ENCODE measurements around the gene PIGV.
A peak's percentile ranks its signal among the peaks of the same experiment; 100 is the strongest.

PIGV gene

DNA sequence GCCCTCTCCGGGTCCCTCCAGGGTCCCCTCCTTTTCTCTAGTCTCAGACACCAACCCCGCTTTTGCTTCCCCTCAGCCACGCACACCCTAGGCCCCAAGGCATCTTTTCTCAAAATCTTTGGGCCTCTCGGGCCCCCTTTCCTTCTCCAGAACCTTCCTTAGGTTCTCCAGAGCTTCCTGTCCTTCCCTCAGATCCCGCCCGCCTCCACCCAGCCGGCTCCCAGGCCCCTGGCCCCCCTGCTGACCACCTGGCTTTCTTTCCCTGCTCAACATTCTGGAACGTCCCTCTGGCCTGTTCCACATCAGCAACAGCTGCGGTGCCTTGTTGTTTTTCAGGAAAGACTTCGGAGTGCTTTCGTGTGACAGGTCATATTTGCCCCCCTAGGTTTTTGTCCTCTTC, 39.9 kb downstream of the PIGV start:
- no peak for DNase-seq (ENCODE audit: low spot score)

DNA sequence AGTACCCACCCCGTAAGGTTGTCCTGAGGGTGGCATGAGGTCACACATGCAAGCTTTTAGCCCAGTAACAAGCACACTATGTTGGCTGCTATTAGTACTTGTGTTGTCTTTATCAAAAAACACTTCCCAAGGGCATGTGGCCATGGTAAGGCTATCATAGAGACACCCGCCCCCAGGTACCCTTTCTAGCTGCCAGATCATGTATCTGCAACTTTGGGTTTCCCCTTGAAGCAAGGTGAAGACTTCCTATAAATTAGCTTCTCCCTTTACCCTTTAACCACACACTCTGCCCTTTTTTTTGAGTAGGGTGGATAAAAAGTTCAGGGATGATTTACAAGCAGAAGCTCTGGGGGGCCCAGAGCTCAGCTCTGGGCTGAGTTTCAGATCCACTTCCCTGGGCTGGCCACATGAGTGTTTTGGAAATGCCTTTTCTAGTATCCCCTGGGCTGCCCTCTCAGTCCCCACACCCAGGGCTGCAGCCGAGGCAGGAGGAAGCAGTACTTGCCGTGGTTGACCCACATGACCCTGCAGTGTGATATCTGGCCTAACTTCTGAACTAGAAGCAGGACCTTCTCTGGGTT, 40.8 kb downstream of the PIGV start:
- TF ChIP-seq, protein P1, sequence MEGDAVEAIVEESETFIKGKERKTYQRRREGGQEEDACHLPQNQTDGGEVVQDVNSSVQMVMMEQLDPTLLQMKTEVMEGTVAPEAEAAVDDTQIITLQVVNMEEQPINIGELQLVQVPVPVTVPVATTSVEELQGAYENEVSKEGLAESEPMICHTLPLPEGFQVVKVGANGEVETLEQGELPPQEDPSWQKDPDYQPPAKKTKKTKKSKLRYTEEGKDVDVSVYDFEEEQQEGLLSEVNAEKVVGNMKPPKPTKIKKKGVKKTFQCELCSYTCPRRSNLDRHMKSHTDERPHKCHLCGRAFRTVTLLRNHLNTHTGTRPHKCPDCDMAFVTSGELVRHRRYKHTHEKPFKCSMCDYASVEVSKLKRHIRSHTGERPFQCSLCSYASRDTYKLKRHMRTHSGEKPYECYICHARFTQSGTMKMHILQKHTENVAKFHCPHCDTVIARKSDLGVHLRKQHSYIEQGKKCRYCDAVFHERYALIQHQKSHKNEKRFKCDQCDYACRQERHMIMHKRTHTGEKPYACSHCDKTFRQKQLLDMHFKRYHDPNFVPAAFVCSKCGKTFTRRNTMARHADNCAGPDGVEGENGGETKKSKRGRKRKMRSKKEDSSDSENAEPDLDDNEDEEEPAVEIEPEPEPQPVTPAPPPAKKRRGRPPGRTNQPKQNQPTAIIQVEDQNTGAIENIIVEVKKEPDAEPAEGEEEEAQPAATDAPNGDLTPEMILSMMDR (IDR thresholded peaks at IDR 0.05; ENCODE audit: extremely low read depth, missing control alignments), result no peak
- peak; percentile 51 for DNase-seq (ENCODE audit: low spot score)

More for the DNA sequence above, 39.9 kb downstream of the PIGV start:
- TF ChIP-seq, protein P1 (IDR thresholded peaks at IDR 0.05; ENCODE audit: extremely low read depth, missing control alignments), result no peak

DNA sequence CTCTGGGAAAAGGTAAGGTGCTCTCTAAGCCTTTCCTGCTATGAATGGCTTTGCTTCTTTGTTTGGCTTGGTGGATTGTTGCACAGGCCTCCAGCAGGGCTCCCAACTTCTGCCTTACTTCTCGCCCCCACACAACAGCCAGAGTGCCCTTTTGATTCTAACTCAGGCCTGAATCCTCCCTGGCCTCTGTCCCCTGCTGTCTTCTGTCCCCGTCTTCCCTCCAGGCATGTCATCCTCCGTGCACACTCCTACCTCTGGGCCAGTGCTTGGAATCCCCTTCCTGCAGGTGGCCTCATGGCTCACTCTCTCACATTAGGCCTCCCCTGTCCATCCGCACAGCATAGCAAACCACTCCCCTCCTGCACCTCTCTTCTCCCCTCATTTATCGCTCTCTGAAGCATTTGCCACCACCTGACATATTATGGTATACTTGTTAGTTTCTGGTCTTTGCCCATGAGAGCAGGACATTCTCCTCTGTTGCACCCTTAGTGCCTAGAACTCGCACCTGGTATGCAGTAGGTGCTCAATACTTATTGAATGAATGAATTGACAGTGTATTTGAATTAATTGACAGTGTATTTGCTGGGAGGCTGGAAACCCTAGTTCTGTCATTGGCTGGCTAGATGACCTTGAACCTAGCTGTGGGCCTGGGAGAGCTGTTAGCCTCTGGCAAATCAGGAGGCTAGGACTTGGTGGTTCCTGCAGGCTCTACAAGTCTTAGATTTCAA, 41.6 kb downstream of the PIGV start:
- TF ChIP-seq, protein P1 (IDR thresholded peaks at IDR 0.05; ENCODE audit: extremely low read depth, missing control alignments), result no peak
- no peak for DNase-seq (ENCODE audit: low spot score)

- DNase-seq (ENCODE audit: low spot score), result no peak
- TF ChIP-seq, protein P1 (IDR thresholded peaks at IDR 0.05; ENCODE audit: extremely low read depth, missing control alignments), result no peak
Measured at GRCh38 chr1:26831059-26831458, 43.3 kb downstream of the PIGV start.

- no peak for DNase-seq (ENCODE audit: low spot score)
Measured at GRCh38 chr1:26831546-26832248, 43.9 kb downstream of the PIGV start.

DNA sequence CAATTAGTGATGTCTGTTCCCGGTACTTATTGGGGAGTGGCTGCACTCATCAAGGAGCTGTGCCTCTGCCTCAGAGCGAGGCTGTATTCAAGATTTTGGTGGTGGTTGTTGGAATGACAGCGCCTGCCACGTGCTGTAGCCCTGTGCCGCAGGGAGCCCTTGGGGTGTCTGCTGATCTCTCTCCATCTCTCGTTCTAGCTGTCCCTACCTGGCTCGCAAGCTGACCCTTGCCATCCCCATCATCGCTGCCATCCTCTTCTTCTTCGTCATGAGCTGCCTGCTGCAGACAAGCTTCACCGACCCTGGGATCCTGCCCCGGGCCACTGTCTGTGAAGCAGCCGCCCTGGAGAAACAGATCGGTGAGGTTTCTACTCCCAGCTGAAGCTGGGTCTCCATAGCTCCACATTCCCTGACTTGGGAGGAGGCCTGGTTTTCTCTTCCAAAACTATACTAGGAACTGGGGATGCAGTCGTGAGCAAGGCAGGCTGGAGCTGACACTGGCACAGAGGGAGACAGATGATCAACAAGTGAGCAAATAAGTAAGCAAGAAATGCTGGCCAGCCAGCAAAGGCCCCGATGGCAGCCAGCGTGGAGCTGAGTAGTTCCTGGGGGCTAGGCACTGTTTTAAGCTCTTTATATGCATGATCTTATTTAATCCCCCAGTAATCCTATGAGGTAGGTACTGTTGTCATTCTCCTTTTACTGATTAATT, 44.7 kb downstream of the PIGV start:
- no peak for DNase-seq (ENCODE audit: low spot score)
- TF ChIP-seq, protein P1 (IDR thresholded peaks at IDR 0.05; ENCODE audit: extremely low read depth, missing control alignments), result no peak

More at GRCh38 chr1:26831546-26832248, 43.9 kb downstream of the PIGV start:
- TF ChIP-seq, protein P1 (IDR thresholded peaks at IDR 0.05; ENCODE audit: extremely low read depth, missing control alignments), result no peak

Measured in GM20000 (cell line).